ENCODE data around the gene SERPINA9.
"Not testable (repeated sequence)": the region's sequence is repeated elsewhere in the genome, so short reads cannot be mapped to it uniquely, and the experiment has no call there.

Gene SERPINA9

DNA sequence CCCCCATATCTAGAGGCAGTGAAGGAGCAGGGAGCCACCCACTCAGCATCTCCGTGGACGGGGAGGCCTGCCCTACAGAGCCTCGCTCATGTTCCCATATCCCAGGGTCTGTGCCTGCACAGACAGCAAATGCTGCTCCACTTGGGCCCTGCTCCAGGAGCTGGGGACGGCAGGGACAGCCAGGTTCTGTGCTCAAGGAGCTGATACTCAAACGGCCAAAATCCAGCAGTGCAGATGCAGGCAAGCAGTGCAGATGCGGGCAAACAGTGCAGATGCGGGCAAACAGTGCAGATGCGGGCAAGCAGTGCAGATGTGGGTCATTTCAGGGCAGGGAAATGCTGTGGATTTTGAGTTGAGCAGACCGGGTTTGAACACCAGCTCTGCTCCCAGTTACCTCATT lies 39.4 kb upstream of the SERPINA9 start:
- Histone ChIP-seq H4K20me1 (ENCODE audit: insufficient read depth, low read length) (no peaks in the 10 kb centered on the region), H3K79me2 (ENCODE audit: low read length) (no peaks in the 10 kb centered on the region), H3K27me3 (ENCODE audit: low read depth, low read length) (peaks cover 17% of the 10 kb centered on the region), H3K9ac (ENCODE audit: low read length) (no peak overlapping the region), H2AFZ (ENCODE audit: low read depth, low read length) (no peak overlapping the region), H3K4me3 (ENCODE audit: low read length) (no peak overlapping the region), H3K4me1 (ENCODE audit: low read length) (no peaks in the 10 kb centered on the region), H3K27ac (ENCODE audit: low read length) (no peak overlapping the region), H3K36me3 (replicated peaks; ENCODE audit: low read depth, low read length) (no peaks in the 10 kb centered on the region), H3K9me3 (ENCODE audit: insufficient read depth, low read length) (no peaks in the 10 kb centered on the region), H3K4me2 (ENCODE audit: low read length) (no peak overlapping the region)
- TF ChIP-seq CTCF (IDR thresholded peaks at IDR 0.05; ENCODE audit: low read depth, low read length) (no peak), EZH2phosphoT487 (IDR thresholded peaks at IDR 0.05; ENCODE audit: low read depth) (no peak)

- no peaks in the 10 kb centered on the region for H3K9me3 ChIP-seq (ENCODE audit: insufficient read depth, low read length)
- peaks cover 17% of the 10 kb centered on the region for H3K27me3 ChIP-seq (ENCODE audit: low read depth, low read length)
- no peaks in the 10 kb centered on the region for H3K4me1 ChIP-seq (ENCODE audit: low read length)
- H3K4me2 ChIP-seq (ENCODE audit: low read length) = no peak overlapping the region
- H4K20me1 ChIP-seq (ENCODE audit: insufficient read depth, low read length) = no peaks in the 10 kb centered on the region
- H3K27ac ChIP-seq (ENCODE audit: low read length) = no peak overlapping the region
- H3K79me2 ChIP-seq (ENCODE audit: low read length) = no peaks in the 10 kb centered on the region
- no peak overlapping the region for H3K4me3 ChIP-seq (ENCODE audit: low read length)
- no peak overlapping the region for H2AFZ ChIP-seq (ENCODE audit: low read depth, low read length)
- H3K36me3 ChIP-seq (replicated peaks; ENCODE audit: low read depth, low read length) = no peaks in the 10 kb centered on the region
- TF ChIP-seq EZH2phosphoT487 (IDR thresholded peaks at IDR 0.05; ENCODE audit: low read depth) (no peak), CTCF (IDR thresholded peaks at IDR 0.05; ENCODE audit: low read depth, low read length) (no peak)
- no peak overlapping the region for H3K9ac ChIP-seq (ENCODE audit: low read length)
Observed at GRCh38 chr14:94514351-94514750, 38.4 kb upstream of the SERPINA9 start.

DNA sequence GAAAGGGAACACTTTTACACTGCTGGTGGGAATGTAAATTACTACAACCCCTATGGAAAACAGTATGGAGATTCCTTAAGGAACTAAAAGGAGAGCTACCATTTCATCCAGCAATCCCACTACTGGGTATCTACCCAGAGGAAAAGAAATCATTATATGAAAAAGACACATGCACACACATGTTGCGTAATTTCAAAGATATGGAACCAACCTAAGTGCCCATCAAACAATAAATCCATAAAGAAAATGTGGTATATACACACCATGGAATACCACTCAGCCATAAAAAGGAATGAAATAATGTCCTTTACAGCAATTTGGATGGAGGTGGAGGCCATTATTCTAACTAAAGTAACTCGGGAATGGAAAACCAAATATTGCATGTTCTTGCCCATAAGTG lies 34.5 kb upstream of the SERPINA9 start:
- not testable (repeated sequence) for H3K4me3 ChIP-seq (ENCODE audit: low read length); H3K4me1 ChIP-seq (ENCODE audit: low read length); H3K36me3 ChIP-seq (replicated peaks; ENCODE audit: low read depth, low read length); H3K79me2 ChIP-seq (ENCODE audit: low read length); H3K4me2 ChIP-seq (ENCODE audit: low read length); H4K20me1 ChIP-seq (ENCODE audit: insufficient read depth, low read length); H3K9ac ChIP-seq (ENCODE audit: low read length); H3K27ac ChIP-seq (ENCODE audit: low read length); H3K9me3 ChIP-seq (ENCODE audit: insufficient read depth, low read length); H2AFZ ChIP-seq (ENCODE audit: low read depth, low read length)
- H3K27me3 ChIP-seq (ENCODE audit: low read depth, low read length) = peaks cover 16% of the 10 kb centered on the region

DNA sequence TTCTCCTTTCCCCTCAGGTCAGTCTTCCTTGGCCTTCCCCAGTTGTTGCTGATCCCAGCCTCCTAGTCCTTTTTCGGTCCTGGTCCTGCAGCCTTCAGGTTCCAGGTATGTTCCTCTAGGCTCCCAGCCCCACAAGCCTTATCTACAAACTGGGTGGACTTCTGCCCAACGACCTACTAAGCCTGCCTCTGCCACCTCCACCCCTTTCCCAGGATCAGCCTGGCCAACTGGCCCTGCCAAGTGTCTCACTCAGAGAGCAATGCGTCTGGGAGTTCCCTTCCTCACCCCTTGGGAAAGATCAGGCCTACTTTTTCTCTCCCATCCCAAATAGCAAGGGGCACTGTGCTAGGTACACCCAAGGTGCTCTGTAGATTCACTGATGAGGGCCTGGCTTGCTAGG lies 33.4 kb upstream of the SERPINA9 start, which contains the start of gene SERPINA12:
SERPINA12 (minus strand) TSS at position 114 of the 400 bp plus-strand sequence. CDS start 11,072 bp downstream, outside the sequence.
- Histone ChIP-seq H3K4me1 (ENCODE audit: low read length) (no peaks in the 10 kb centered on the region), H3K27ac (ENCODE audit: low read length) (no peak within 1 kb of the TSS), H3K79me2 (ENCODE audit: low read length) (no peaks in the 10 kb centered on the region), H3K27me3 (ENCODE audit: low read depth, low read length) (peaks cover 16% of the 10 kb centered on the region), H3K9me3 (ENCODE audit: insufficient read depth, low read length) (no peaks in the 10 kb centered on the region), H3K4me2 (ENCODE audit: low read length) (no peak within 1 kb of the TSS), H3K4me3 (ENCODE audit: low read length) (no peak within 1 kb of the TSS), H2AFZ (ENCODE audit: low read depth, low read length) (no peak within 1 kb of the TSS), H4K20me1 (ENCODE audit: insufficient read depth, low read length) (no peaks in the 10 kb centered on the region), H3K36me3 (replicated peaks; ENCODE audit: low read depth, low read length) (no peaks in the 10 kb centered on the region), H3K9ac (ENCODE audit: low read length) (no peak within 1 kb of the TSS)
- TF ChIP-seq EZH2phosphoT487 (IDR thresholded peaks at IDR 0.05; ENCODE audit: low read depth) (no peak), CTCF (IDR thresholded peaks at IDR 0.05; ENCODE audit: low read depth, low read length) (no peak)

DNA sequence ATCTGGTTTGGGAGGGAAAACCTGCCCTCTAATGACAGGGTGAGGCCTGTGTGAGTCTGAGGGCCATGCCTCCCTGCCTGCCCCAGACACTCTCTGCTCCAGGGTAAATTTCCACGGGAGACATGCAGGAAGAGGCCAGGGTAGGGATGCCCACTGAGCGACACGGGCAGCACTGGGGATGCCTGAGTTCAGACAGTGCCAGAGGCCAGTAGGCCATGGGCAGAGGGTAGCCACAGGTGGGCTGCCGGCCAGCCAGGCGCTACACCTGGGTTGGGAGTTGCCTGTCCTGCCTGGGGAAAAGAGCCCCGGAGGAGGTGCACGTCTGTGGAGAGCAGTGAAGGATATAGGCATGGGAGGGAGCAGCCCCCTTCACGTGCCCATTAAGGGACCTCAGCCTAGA lies 29.6 kb upstream of the SERPINA9 start:
- Histone ChIP-seq H3K79me2 (ENCODE audit: low read length) (no peaks in the 10 kb centered on the region), H3K9ac (ENCODE audit: low read length) (no peak overlapping the region), H3K27ac (ENCODE audit: low read length) (no peak overlapping the region), H3K4me3 (ENCODE audit: low read length) (no peak overlapping the region), H2AFZ (ENCODE audit: low read depth, low read length) (no peak overlapping the region), H3K36me3 (replicated peaks; ENCODE audit: low read depth, low read length) (no peaks in the 10 kb centered on the region), H3K4me2 (ENCODE audit: low read length) (no peak overlapping the region), H3K9me3 (ENCODE audit: insufficient read depth, low read length) (no peaks in the 10 kb centered on the region), H4K20me1 (ENCODE audit: insufficient read depth, low read length) (no peaks in the 10 kb centered on the region), H3K4me1 (ENCODE audit: low read length) (no peaks in the 10 kb centered on the region), H3K27me3 (ENCODE audit: low read depth, low read length) (peaks cover 7% of the 10 kb centered on the region; the same call in 1 of the 2 replicates)
- no peak for TF ChIP-seq EZH2phosphoT487 (IDR thresholded peaks at IDR 0.05; ENCODE audit: low read depth)
- TF ChIP-seq CTCF (IDR thresholded peaks at IDR 0.05; ENCODE audit: low read depth, low read length) = no peak

Data from OCI-LY3 (cell line).